Chondrocyte (in vitro differentiated cells): ENCODE data around the gene ANKRD34B. TPM values are rescaled to one million over a fixed set of nuclear protein-coding genes. Genes with fewer than 3 reads are reported as not detected.

ENCODE experiments used
- DNase-seq: peaks from one replicate; pipeline ENCODE4 v3.0.0; 2021; ENCODE audit warnings: mixed read lengths, low spot score
- H3K27ac Mint-ChIP-seq: one replicate; pipeline ENCODE4 v1.8.0; 2021; ENCODE audit warnings: mild to moderate bottlenecking, moderate library complexity, mixed read lengths; ENCODE audit not compliant: unreplicated experiment
- H3K27me3 Mint-ChIP-seq: 2 replicates; pipeline ENCODE4 v1.8.0; 2021; ENCODE audit warnings: low read depth, mixed read lengths
- H3K36me3 Mint-ChIP-seq: 2 replicates; pipeline ENCODE4 v1.8.0; 2021; ENCODE audit warnings: low read depth, mixed read lengths
- H3K4me1 Mint-ChIP-seq: 2 replicates; pipeline ENCODE4 v1.8.0; 2021; ENCODE audit warnings: low read depth, mild to moderate bottlenecking, mixed read lengths
- H3K4me3 Mint-ChIP-seq: one replicate; pipeline ENCODE4 v1.8.0; 2021; ENCODE audit warnings: mild to moderate bottlenecking, moderate library complexity, mixed read lengths; ENCODE audit not compliant: unreplicated experiment
- H3K9me3 Mint-ChIP-seq: 2 replicates; pipeline ENCODE4 v1.8.0; 2021; ENCODE audit warnings: low read depth, mixed read lengths
- total RNA-seq: library from RNA; stranded (reverse); gene quantifications from 3 replicates; pipeline ENCODE4 v1.2.1, GENCODE V29; 2021
- TF ChIP-seq, protein P1 (sequence below): fragments of 200-600 bp; sonication (generic); IDR thresholded peaks from 2 replicates; pipeline ENCODE4 v1.5.0; 2021; ENCODE audit warnings: antibody characterized with exemption, mild to moderate bottlenecking, moderate library complexity

The ANKRD34B gene
- total RNA-seq, 1 donor from 2014 or later = not detected

GRCh38 chr5:80573062-80573461, 3.0 kb upstream of the ANKRD34B start:
- TF ChIP-seq, protein P1, sequence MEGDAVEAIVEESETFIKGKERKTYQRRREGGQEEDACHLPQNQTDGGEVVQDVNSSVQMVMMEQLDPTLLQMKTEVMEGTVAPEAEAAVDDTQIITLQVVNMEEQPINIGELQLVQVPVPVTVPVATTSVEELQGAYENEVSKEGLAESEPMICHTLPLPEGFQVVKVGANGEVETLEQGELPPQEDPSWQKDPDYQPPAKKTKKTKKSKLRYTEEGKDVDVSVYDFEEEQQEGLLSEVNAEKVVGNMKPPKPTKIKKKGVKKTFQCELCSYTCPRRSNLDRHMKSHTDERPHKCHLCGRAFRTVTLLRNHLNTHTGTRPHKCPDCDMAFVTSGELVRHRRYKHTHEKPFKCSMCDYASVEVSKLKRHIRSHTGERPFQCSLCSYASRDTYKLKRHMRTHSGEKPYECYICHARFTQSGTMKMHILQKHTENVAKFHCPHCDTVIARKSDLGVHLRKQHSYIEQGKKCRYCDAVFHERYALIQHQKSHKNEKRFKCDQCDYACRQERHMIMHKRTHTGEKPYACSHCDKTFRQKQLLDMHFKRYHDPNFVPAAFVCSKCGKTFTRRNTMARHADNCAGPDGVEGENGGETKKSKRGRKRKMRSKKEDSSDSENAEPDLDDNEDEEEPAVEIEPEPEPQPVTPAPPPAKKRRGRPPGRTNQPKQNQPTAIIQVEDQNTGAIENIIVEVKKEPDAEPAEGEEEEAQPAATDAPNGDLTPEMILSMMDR = no peak
- Mint-ChIP-seq H3K9me3 (peaks cover 3% of the 10 kb centered on the region), H3K4me3 (no peak overlapping the region), H3K4me1 (peaks cover 6% of the 10 kb centered on the region), H3K36me3 (peaks cover 1% of the 10 kb centered on the region), H3K27ac (no peak overlapping the region), H3K27me3 (peaks cover 58% of the 10 kb centered on the region)
- no peak for DNase-seq

GRCh38 chr5:80569086-80569960, 757 bp downstream of the ANKRD34B start:
- no peak for DNase-seq
- H3K27ac Mint-ChIP-seq = no peak overlapping the region
- peak overlapping the region; percentile 64 for H3K4me3 Mint-ChIP-seq
- peaks cover 56% of the 10 kb centered on the region for H3K27me3 Mint-ChIP-seq
- TF ChIP-seq, protein P1 = no peak
- peaks cover 6% of the 10 kb centered on the region for H3K4me1 Mint-ChIP-seq
- peaks cover 1% of the 10 kb centered on the region for H3K36me3 Mint-ChIP-seq
- H3K9me3 Mint-ChIP-seq = peaks cover 9% of the 10 kb centered on the region

GRCh38 chr5:80568251-80568650, 1.8 kb downstream of the ANKRD34B start:
- DNase-seq = no peak
- H3K27me3 Mint-ChIP-seq = peaks cover 53% of the 10 kb centered on the region
- H3K4me3 Mint-ChIP-seq = no peak overlapping the region
- peaks cover 6% of the 10 kb centered on the region for H3K4me1 Mint-ChIP-seq
- TF ChIP-seq, protein P1 = no peak
- H3K36me3 Mint-ChIP-seq = peaks cover 1% of the 10 kb centered on the region
- H3K27ac Mint-ChIP-seq = no peak overlapping the region
- H3K9me3 Mint-ChIP-seq = peaks cover 9% of the 10 kb centered on the region

- no peak for DNase-seq
- Mint-ChIP-seq H3K36me3 (peaks cover 1% of the 10 kb centered on the region), H3K27me3 (peaks cover 51% of the 10 kb centered on the region), H3K9me3 (peaks cover 6% of the 10 kb centered on the region), H3K4me1 (peaks cover 6% of the 10 kb centered on the region), H3K4me3 (no peak overlapping the region), H3K27ac (no peak overlapping the region)
- TF ChIP-seq, protein P1 = no peak
Observed at GRCh38 chr5:80566711-80567259, 3.3 kb downstream of the ANKRD34B start.

DNA sequence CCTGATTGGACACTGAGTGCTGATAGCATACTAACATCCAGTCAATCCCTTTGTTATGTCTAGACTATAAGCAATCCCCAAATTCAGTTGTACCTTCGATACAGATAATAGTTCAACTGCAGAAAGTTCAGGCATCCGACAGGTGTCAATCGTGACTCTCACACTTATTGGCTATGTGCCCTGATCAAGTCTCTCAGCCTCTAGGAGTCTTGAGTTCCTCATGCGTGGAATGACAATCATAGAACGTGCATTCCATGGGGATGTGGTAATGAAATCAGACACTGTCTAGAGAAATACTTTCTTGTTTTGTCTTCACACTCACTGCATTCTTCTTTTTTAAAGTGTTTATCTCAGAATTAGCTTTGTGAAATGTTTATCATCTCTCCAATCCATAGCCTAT, 4.8 kb downstream of the ANKRD34B start:
- Mint-ChIP-seq H3K27me3 (peaks cover 46% of the 10 kb centered on the region), H3K9me3 (peaks cover 6% of the 10 kb centered on the region), H3K4me3 (no peak overlapping the region), H3K36me3 (no peaks in the 10 kb centered on the region), H3K27ac (no peak overlapping the region), H3K4me1 (peaks cover 3% of the 10 kb centered on the region)
- no peak for DNase-seq
- TF ChIP-seq, protein P1 = no peak
